Fibroblast of lung (primary cell): Measurements from ENCODE around the gene SULF2. TPM values are rescaled to one million over a fixed set of nuclear protein-coding genes. Genes with fewer than 3 reads are reported as not detected.

Source experiments
- DNase-seq, 2 donors: peaks; one replicate each; pipeline versions ENCODE4 v3.0.0 to v3.0.0-alpha.2; 2010; ENCODE audit warnings: low read depth in 2 of 2
- H2AFZ ChIP-seq: 2 replicates; pipeline ENCODE4 v1.5.1; 2012; ENCODE audit warnings: low read length, control low read depth, inconsistent platforms
- H3K27ac ChIP-seq: 2 replicates; pipeline ENCODE4 v1.5.1; 2011; ENCODE audit warnings: low read length, control low read depth; ENCODE audit not compliant: insufficient read depth
- H3K27me3 ChIP-seq: 2 replicates; pipeline ENCODE4 v1.5.1; 2011; ENCODE audit warnings: mild to moderate bottlenecking, low read length; ENCODE audit not compliant: control insufficient read depth, insufficient read depth
- H3K36me3 ChIP-seq: 2 replicates; pipeline ENCODE4 v1.5.1; 2011; ENCODE audit warnings: low read length; ENCODE audit not compliant: control insufficient read depth, insufficient read depth
- H3K4me1 ChIP-seq: 2 replicates; pipeline ENCODE4 v1.5.1; 2011; ENCODE audit warnings: low read length; ENCODE audit not compliant: control insufficient read depth, insufficient read depth; ENCODE audit errors: extremely low read depth
- H3K4me2 ChIP-seq: 2 replicates; pipeline ENCODE4 v1.5.1; 2011; ENCODE audit warnings: low read length, control low read depth; ENCODE audit not compliant: insufficient read depth; ENCODE audit errors: extremely low read depth
- H3K4me3 ChIP-seq, 4 experiments: fragments of 200-600 bp in 1 of 4; sonication (generic) in 1 of 4; replicated peaks in 1 of 4; 2 replicates each; pipeline ENCODE4 v1.5.1; 2011 to 2016; ENCODE audit warnings: low read length in 4 of 4, low read depth in 3 of 4, mild to moderate bottlenecking in 3 of 4, control low read depth in 2 of 4, inconsistent platforms in 1 of 4, mixed read lengths in 1 of 4; ENCODE audit not compliant: insufficient read depth in 1 of 4; ENCODE audit errors: control extremely low read depth in 1 of 4
- H3K79me2 ChIP-seq: 2 replicates; pipeline ENCODE4 v1.5.1; 2012; ENCODE audit warnings: mild to moderate bottlenecking, low read length, inconsistent platforms; ENCODE audit not compliant: control insufficient read depth, insufficient read depth
- H3K9ac ChIP-seq: 2 replicates; pipeline ENCODE4 v1.5.1; 2011; ENCODE audit warnings: mild to moderate bottlenecking, low read length, control low read depth; ENCODE audit not compliant: insufficient read depth
- H3K9me3 ChIP-seq: 2 replicates; pipeline ENCODE4 v1.5.1; 2012; ENCODE audit warnings: low read depth, low read length; ENCODE audit not compliant: control insufficient read depth, insufficient read depth
- H4K20me1 ChIP-seq: 2 replicates; pipeline ENCODE4 v1.5.1; 2011; ENCODE audit warnings: low read length; ENCODE audit not compliant: control insufficient read depth, insufficient read depth; ENCODE audit errors: extremely low read depth
- EZH2 ChIP-seq: IDR thresholded peaks from 2 replicates; pipeline ENCODE4 v1.5.1; 2012; ENCODE audit warnings: low read length, control low read depth, mild to moderate bottlenecking; ENCODE audit errors: missing control alignments
- polyA plus RNA-seq, 2 donors: library from polyadenylated mRNA; depleted of rRNA in 1 of 2; stranded (reverse) in 1 of 2; unstranded in 1 of 2; fragments of >200 nt; gene quantifications; 2 replicates each; pipeline ENCODE4 v1.2.1, GENCODE V29; 2011 to 2012; ENCODE audit warnings: missing spikeins in 1 of 2
- total RNA-seq: library from RNA; depleted of rRNA; stranded (reverse); fragments of >200 nt; gene quantifications from 2 replicates; pipeline ENCODE4 v1.2.1, GENCODE V29; 2014
- TF ChIP-seq, protein P1 (sequence below), 2 donors: IDR thresholded peaks in 1 of 2; conservative IDR thresholded peaks in 1 of 2; 1 replicate in 1 of 2; 2 replicates in 1 of 2; pipeline ENCODE4 v1.5.1; 2011 to 2012; ENCODE audit warnings: low read length in 2 of 2, control low read depth in 1 of 2, inconsistent platforms in 1 of 2, low read depth in 1 of 2, mild to moderate bottlenecking in 1 of 2

Gene SULF2
- total and polyA plus RNA-seq, 2 donors (not counting 1 experiment from before 2014, with no cell fraction given): 0.26 to 9.6 TPM

DNA sequence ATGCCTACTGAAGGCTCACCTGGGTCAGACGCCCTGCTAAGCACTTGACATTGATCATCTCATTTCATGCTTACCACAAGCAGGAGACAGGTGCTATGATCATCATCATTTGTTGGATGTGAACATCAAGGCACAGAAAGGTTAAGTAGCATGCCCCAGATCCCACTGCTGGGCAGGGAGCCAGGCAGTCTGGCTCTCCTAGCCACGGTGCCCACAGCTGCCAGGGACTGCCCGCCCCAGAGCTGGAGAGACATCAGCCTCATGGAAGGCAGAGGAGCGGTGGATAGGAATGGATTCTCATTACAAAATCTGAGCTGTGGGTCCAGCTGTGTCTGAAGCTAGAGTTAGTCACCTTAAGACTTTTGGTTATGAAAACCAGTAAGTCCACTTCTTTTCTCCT, 3.6 kb downstream of the SULF2 start:
- TF ChIP-seq, protein P1, sequence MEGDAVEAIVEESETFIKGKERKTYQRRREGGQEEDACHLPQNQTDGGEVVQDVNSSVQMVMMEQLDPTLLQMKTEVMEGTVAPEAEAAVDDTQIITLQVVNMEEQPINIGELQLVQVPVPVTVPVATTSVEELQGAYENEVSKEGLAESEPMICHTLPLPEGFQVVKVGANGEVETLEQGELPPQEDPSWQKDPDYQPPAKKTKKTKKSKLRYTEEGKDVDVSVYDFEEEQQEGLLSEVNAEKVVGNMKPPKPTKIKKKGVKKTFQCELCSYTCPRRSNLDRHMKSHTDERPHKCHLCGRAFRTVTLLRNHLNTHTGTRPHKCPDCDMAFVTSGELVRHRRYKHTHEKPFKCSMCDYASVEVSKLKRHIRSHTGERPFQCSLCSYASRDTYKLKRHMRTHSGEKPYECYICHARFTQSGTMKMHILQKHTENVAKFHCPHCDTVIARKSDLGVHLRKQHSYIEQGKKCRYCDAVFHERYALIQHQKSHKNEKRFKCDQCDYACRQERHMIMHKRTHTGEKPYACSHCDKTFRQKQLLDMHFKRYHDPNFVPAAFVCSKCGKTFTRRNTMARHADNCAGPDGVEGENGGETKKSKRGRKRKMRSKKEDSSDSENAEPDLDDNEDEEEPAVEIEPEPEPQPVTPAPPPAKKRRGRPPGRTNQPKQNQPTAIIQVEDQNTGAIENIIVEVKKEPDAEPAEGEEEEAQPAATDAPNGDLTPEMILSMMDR (conservative IDR thresholded peaks at IDR 0.05 in 1 of 2, IDR thresholded peaks at IDR 0.05 in 1 of 2; ENCODE audit: low read depth in 1 of 2, low read length in 2 of 2): no peak
- no peak for TF ChIP-seq EZH2
- no peak for DNase-seq
- H4K20me1 ChIP-seq: no peaks in the 10 kb centered on the region
- H3K4me2 ChIP-seq: no peak overlapping the region
- no peak overlapping the region for H2AFZ ChIP-seq
- H3K4me3 ChIP-seq: no peak overlapping the region
- H3K9me3 ChIP-seq: no peaks in the 10 kb centered on the region
- H3K79me2 ChIP-seq: no peaks in the 10 kb centered on the region
- H3K36me3 ChIP-seq: no peaks in the 10 kb centered on the region
- H3K27ac ChIP-seq: no peak overlapping the region
- H3K27me3 ChIP-seq: peaks cover 24% of the 10 kb centered on the region
- no peak overlapping the region for H3K9ac ChIP-seq
- H3K4me1 ChIP-seq: no peaks in the 10 kb centered on the region

DNA sequence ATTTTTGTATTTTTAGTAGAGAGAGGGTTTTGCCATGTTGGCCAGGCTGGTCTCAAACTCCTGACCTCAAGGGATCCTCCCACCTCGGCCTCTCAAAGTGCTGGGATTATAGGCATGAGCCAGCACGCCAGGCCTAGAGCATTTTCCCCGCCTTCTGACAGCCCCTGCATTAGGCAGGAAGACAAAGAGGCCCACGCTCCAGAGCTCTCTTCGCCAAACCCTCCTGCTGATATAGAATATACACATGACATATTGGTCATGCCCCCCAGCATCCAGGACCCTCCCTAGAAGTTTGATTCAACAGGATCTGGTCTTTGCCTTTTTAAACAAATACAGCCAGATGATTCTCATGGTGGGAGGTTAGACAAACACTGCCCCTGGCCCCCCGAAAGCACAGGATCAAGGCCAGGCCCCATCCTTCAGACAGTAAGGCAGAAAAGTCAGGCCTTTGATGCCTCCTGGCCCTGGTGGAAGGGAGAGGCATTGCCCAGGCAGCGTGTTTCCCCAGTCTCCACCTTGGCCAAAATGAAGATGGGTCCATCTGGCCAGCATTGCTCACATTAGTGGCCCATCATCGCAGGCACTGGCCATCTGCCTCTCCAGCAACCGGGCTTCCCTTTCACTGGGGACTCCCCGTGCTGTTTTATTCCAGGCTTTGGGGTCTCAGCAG, 4.4 kb downstream of the SULF2 start:
- H4K20me1 ChIP-seq: no peaks in the 10 kb centered on the region
- H2AFZ ChIP-seq: no peak overlapping the region
- H3K79me2 ChIP-seq: no peaks in the 10 kb centered on the region
- TF ChIP-seq, protein P1 (conservative IDR thresholded peaks at IDR 0.05 in 1 of 2, IDR thresholded peaks at IDR 0.05 in 1 of 2; ENCODE audit: low read depth in 1 of 2, low read length in 2 of 2): no peak
- TF ChIP-seq EZH2: no peak
- no peaks in the 10 kb centered on the region for H3K9me3 ChIP-seq
- DNase-seq: no peak
- no peak overlapping the region for H3K9ac ChIP-seq
- no peak overlapping the region for H3K4me3 ChIP-seq
- H3K4me1 ChIP-seq: no peaks in the 10 kb centered on the region
- peaks cover 17% of the 10 kb centered on the region for H3K27me3 ChIP-seq
- H3K4me2 ChIP-seq: no peak overlapping the region
- no peaks in the 10 kb centered on the region for H3K36me3 ChIP-seq
- no peak overlapping the region for H3K27ac ChIP-seq

DNA sequence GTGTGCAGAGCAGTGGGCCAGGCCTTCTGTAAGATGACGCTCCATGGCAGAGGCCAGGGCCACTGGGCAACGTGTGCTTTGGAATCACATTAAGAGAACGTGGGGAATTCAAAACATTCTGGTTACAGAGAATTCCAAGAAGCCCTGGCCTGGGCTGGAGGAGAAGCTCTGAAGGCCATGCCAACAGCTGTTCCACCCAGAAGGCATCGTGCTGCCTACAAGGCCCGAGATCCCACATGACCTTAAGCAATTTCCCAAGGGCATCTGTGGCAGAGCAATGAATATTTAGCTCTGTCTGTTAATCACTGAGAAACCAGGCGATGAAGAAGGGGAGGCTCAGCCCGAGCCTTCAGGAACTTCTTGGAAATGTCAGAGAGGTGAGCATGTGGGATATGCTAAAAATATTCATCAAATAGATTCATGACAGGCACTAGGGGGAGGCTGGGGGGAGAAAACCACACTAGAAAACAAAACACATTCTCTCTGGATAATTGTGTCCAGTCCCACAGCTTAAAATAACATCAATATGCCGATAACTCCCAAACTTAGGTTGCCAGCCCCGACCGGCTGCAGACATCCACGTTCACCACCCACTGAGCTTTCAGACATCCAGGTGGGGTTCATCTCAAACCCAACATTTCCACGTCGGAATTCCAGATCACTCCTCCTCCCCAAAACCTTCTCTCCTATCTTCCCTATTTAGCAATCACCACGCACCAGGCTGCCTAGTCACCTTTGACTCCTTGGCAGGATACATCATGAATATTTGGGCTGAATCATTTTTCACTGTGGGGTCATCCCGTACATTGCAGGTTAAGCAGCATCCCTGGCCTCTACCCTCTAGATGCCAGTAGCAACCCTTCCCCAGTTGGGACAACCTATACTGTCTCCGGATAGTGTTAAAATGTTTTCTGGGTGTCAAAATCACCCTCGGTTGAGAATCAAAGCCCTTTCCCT, 6.6 kb downstream of the SULF2 start:
- no peak overlapping the region for H2AFZ ChIP-seq

More for the DNA sequence above, 6.6 kb downstream of the SULF2 start:
- Histone ChIP-seq H3K9me3 (no peaks in the 10 kb centered on the region), H3K4me3 (no peak overlapping the region), H3K4me1 (no peaks in the 10 kb centered on the region), H3K27ac (no peak overlapping the region), H3K4me2 (no peak overlapping the region), H3K79me2 (no peaks in the 10 kb centered on the region), H4K20me1 (no peaks in the 10 kb centered on the region), H3K27me3 (peaks cover 3% of the 10 kb centered on the region), H3K36me3 (no peaks in the 10 kb centered on the region), H3K9ac (no peak overlapping the region)
- peak in 1 of 2 donors; percentile 85 for DNase-seq
- TF ChIP-seq, protein P1 (conservative IDR thresholded peaks at IDR 0.05 in 1 of 2, IDR thresholded peaks at IDR 0.05 in 1 of 2; ENCODE audit: low read depth in 1 of 2, low read length in 2 of 2): no peak
- TF ChIP-seq EZH2: no peak
